HEK293 (cell line): ENCODE results near the gene NELL1.

Experiments
- CTCF ChIA-PET: fragments of 350-600 bp; formaldehyde crosslinking; extraction: SDS; loops from one replicate; lab custom pipeline; 2021; ENCODE audit warnings: antibody characterized with exemption; lab: Yijun Ruan, JAX
- POLR2A ChIA-PET: fragments of 300-600 bp; formaldehyde crosslinking; extraction: SDS; loops from one replicate; lab custom pipeline; 2020; ENCODE audit warnings: antibody characterized with exemption, inconsistent platforms; lab: Yijun Ruan, JAX
- H3K27ac ChIP-seq: fragments of 200-500 bp; sonication (Bioruptor generic); 2 replicates; pipeline ENCODE4 v1.5.1; 2014; ENCODE audit warnings: low read depth, low read length, control low read depth, inconsistent platforms; ENCODE audit errors: extremely low read depth
- H3K36me3 ChIP-seq, 2 experiments: fragments of 200-500 bp in 1 of 2; sonication (Bioruptor generic) in 1 of 2; 1 replicate in 1 of 2; 2 replicates in 1 of 2; pipeline ENCODE4 v1.5.1; 2014 to 2017; ENCODE audit warnings: inconsistent platforms in 2 of 2, low read length in 2 of 2; ENCODE audit not compliant: control insufficient read depth in 2 of 2, insufficient read depth in 1 of 2
- H3K4me1 ChIP-seq: fragments of 200-500 bp; sonication (Bioruptor generic); 2 replicates; pipeline ENCODE4 v1.5.1; 2014; ENCODE audit warnings: mild to moderate bottlenecking, low read length, inconsistent platforms; ENCODE audit not compliant: control insufficient read depth, insufficient read depth
- H3K4me3 ChIP-seq: 2 replicates; pipeline ENCODE4 v1.5.1; 2011; ENCODE audit warnings: low read depth, mild to moderate bottlenecking, control low read depth, low read length, moderate library complexity
- H3K9me3 ChIP-seq: fragments of 200-500 bp; sonication (Bioruptor generic); 2 replicates; pipeline ENCODE4 v1.5.1; 2014; ENCODE audit warnings: low read depth, low read length, inconsistent platforms; ENCODE audit not compliant: control insufficient read depth, insufficient read depth
- EGR2 ChIP-seq: fragments of 450-650 bp; formaldehyde crosslinking; IDR thresholded peaks from 2 replicates; pipeline ENCODE4 v1.5.1; 2016; ENCODE audit warnings: low read depth, missing biosample characterization, missing genetic modification characterization
- HOXA7 ChIP-seq: sonication (generic); formaldehyde crosslinking; IDR thresholded peaks from 2 replicates; pipeline ENCODE4 v1.8.1; 2022; ENCODE audit warnings: missing genetic modification reagents, borderline replicate concordance
- KLF1 ChIP-seq: fragments of 450-650 bp; formaldehyde crosslinking; IDR thresholded peaks from 2 replicates; pipeline ENCODE4 v1.5.1; 2016; ENCODE audit warnings: missing biosample characterization, missing genetic modification characterization
- KLF10 ChIP-seq: fragments of 450-650 bp; IDR thresholded peaks from 2 replicates; pipeline ENCODE4 v1.5.1; 2018; ENCODE audit warnings: missing biosample characterization, mild to moderate bottlenecking, missing genetic modification characterization
- KLF16 ChIP-seq: fragments of 450-650 bp; formaldehyde crosslinking; IDR thresholded peaks from 2 replicates; pipeline ENCODE4 v1.5.1; 2017; ENCODE audit warnings: missing biosample characterization, missing genetic modification characterization
- MYNN ChIP-seq: fragments of 450-650 bp; formaldehyde crosslinking; IDR thresholded peaks from 2 replicates; pipeline ENCODE4 v1.5.1; 2016; ENCODE audit warnings: missing biosample characterization, missing genetic modification characterization, borderline replicate concordance
- OSR2 ChIP-seq: fragments of 450-650 bp; formaldehyde crosslinking; IDR thresholded peaks from 2 replicates; pipeline ENCODE4 v1.5.1; 2016; ENCODE audit warnings: missing biosample characterization, missing genetic modification characterization
- SP2 ChIP-seq: fragments of 450-650 bp; formaldehyde crosslinking; IDR thresholded peaks from 2 replicates; pipeline ENCODE4 v1.5.1; 2016; ENCODE audit warnings: missing biosample characterization, missing genetic modification characterization
- TCF7L2 ChIP-seq: IDR thresholded peaks from 2 replicates; pipeline ENCODE4 v1.6.1; 2011; ENCODE audit warnings: low read depth, mild to moderate bottlenecking, inconsistent platforms, low read length, moderate library complexity, borderline replicate concordance
- ZEB2 ChIP-seq: fragments of 450-650 bp; formaldehyde crosslinking; IDR thresholded peaks from 2 replicates; pipeline ENCODE4 v1.5.1; 2016; ENCODE audit warnings: missing biosample characterization, missing genetic modification characterization
- ZNF132 ChIP-seq: fragments of 450-650 bp; formaldehyde crosslinking; IDR thresholded peaks from 2 replicates; pipeline ENCODE4 v1.5.1; 2017; ENCODE audit warnings: missing biosample characterization, missing genetic modification characterization, borderline replicate concordance
- ZNF157 ChIP-seq: fragments of 450-650 bp; formaldehyde crosslinking; IDR thresholded peaks from 2 replicates; pipeline ENCODE4 v1.5.1; 2016; ENCODE audit warnings: missing biosample characterization, missing genetic modification characterization
- ZNF169 ChIP-seq: fragments of 450-650 bp; formaldehyde crosslinking; IDR thresholded peaks from 2 replicates; pipeline ENCODE4 v1.5.1; 2016; ENCODE audit warnings: missing biosample characterization, missing genetic modification characterization
- ZNF174 ChIP-seq: fragments of 450-650 bp; formaldehyde crosslinking; IDR thresholded peaks from 2 replicates; pipeline ENCODE4 v1.5.0; 2017; ENCODE audit warnings: missing biosample characterization, mild to moderate bottlenecking, missing genetic modification characterization
- ZNF202 ChIP-seq: fragments of 450-650 bp; formaldehyde crosslinking; IDR thresholded peaks from 2 replicates; pipeline ENCODE4 v1.5.1; 2016; ENCODE audit warnings: missing biosample characterization, missing genetic modification characterization, borderline replicate concordance
- ZNF423 ChIP-seq: fragments of 450-650 bp; formaldehyde crosslinking; IDR thresholded peaks from 2 replicates; pipeline ENCODE4 v1.5.1; 2016; ENCODE audit warnings: missing biosample characterization, missing genetic modification characterization
- ZNF473 ChIP-seq: fragments of 450-650 bp; formaldehyde crosslinking; IDR thresholded peaks from 2 replicates; pipeline ENCODE4 v1.5.1; 2017; ENCODE audit warnings: missing biosample characterization, missing genetic modification characterization
- ZNF501 ChIP-seq: fragments of 450-650 bp; formaldehyde crosslinking; IDR thresholded peaks from 2 replicates; pipeline ENCODE4 v1.5.1; 2016; ENCODE audit warnings: missing biosample characterization, missing genetic modification characterization
- ZNF670 ChIP-seq: fragments of 450-650 bp; formaldehyde crosslinking; IDR thresholded peaks from 2 replicates; pipeline ENCODE4 v1.5.1; 2016; ENCODE audit warnings: missing biosample characterization, missing genetic modification characterization, low read depth
- ZNF701 ChIP-seq: fragments of 450-650 bp; formaldehyde crosslinking; IDR thresholded peaks from 2 replicates; pipeline ENCODE4 v1.5.1; 2016; ENCODE audit warnings: missing biosample characterization, missing genetic modification characterization
- ZNF776 ChIP-seq: fragments of 450-650 bp; formaldehyde crosslinking; IDR thresholded peaks from 2 replicates; pipeline ENCODE4 v1.5.0; 2017; ENCODE audit warnings: missing biosample characterization, missing genetic modification characterization, borderline replicate concordance
- TF ChIP-seq, protein P1 (sequence below): fragments of 450-650 bp; formaldehyde crosslinking; IDR thresholded peaks from 2 replicates; pipeline ENCODE4 v1.5.1; 2016; ENCODE audit warnings: missing biosample characterization, missing genetic modification characterization
- TF ChIP-seq, protein P2 (sequence below): fragments of 450-650 bp; IDR thresholded peaks from 2 replicates; pipeline ENCODE4 v1.5.1; 2018; ENCODE audit warnings: missing biosample characterization, missing genetic modification characterization
- TF ChIP-seq, protein P3 (sequence below): fragments of 450-650 bp; formaldehyde crosslinking; IDR thresholded peaks from 2 replicates; pipeline ENCODE4 v1.5.1; 2017; ENCODE audit warnings: missing biosample characterization, missing genetic modification characterization

The NELL1 gene

DNA sequence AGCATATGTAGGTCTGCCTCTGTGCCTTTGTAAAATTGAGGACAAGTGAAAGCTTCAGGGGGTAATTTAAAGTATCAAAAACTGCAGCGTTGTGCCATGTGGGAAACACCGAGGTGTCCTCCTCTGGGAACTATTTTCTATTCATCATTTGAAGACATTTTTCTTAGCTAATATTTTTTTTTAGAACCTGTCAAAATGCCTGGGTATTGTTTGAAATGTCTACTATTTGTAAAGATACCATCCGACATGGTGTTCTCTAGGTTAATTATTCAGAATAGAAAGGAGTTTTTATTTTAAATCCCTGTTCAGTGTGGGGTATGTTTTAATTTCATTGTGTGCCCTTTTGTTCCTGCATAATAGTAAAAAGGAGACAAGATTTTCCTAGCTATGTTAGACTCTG, 490.8 kb downstream of the NELL1 start:
- Histone ChIP-seq H3K36me3 (no peaks in the 10 kb centered on the region), H3K27ac (no peak overlapping the region), H3K4me1 (no peaks in the 10 kb centered on the region), H3K9me3 (no peaks in the 10 kb centered on the region), H3K4me3 (no peak overlapping the region)
- ChIA-PET POLR2A (no interaction called here), CTCF (no interaction called here)
- TF ChIP-seq ZNF423 (tag by site-specific recombination) (no peak), ZNF202 (tag by site-specific recombination) (no peak), KLF16 (tag by site-specific recombination) (no peak), ZNF776 (tag by site-specific recombination) (no peak), MYNN (tag by site-specific recombination) (no peak), ZNF174 (tag by site-specific recombination) (no peak), ZNF169 (tag by site-specific recombination) (no peak), EGR2 (tag by site-specific recombination) (no peak), TCF7L2 (no peak)
- TF ChIP-seq, protein P1, sequence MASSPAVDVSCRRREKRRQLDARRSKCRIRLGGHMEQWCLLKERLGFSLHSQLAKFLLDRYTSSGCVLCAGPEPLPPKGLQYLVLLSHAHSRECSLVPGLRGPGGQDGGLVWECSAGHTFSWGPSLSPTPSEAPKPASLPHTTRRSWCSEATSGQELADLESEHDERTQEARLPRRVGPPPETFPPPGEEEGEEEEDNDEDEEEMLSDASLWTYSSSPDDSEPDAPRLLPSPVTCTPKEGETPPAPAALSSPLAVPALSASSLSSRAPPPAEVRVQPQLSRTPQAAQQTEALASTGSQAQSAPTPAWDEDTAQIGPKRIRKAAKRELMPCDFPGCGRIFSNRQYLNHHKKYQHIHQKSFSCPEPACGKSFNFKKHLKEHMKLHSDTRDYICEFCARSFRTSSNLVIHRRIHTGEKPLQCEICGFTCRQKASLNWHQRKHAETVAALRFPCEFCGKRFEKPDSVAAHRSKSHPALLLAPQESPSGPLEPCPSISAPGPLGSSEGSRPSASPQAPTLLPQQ (tag by site-specific recombination), result no peak
- TF ChIP-seq, protein P2, sequence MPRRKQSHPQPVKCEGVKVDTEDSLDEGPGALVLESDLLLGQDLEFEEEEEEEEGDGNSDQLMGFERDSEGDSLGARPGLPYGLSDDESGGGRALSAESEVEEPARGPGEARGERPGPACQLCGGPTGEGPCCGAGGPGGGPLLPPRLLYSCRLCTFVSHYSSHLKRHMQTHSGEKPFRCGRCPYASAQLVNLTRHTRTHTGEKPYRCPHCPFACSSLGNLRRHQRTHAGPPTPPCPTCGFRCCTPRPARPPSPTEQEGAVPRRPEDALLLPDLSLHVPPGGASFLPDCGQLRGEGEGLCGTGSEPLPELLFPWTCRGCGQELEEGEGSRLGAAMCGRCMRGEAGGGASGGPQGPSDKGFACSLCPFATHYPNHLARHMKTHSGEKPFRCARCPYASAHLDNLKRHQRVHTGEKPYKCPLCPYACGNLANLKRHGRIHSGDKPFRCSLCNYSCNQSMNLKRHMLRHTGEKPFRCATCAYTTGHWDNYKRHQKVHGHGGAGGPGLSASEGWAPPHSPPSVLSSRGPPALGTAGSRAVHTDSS (tag by site-specific recombination), result no peak
- TF ChIP-seq, protein P3, sequence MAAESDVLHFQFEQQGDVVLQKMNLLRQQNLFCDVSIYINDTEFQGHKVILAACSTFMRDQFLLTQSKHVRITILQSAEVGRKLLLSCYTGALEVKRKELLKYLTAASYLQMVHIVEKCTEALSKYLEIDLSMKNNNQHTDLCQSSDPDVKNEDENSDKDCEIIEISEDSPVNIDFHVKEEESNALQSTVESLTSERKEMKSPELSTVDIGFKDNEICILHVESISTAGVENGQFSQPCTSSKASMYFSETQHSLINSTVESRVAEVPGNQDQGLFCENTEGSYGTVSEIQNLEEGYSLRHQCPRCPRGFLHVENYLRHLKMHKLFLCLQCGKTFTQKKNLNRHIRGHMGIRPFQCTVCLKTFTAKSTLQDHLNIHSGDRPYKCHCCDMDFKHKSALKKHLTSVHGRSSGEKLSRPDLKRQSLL (tag by site-specific recombination), result no peak

DNA sequence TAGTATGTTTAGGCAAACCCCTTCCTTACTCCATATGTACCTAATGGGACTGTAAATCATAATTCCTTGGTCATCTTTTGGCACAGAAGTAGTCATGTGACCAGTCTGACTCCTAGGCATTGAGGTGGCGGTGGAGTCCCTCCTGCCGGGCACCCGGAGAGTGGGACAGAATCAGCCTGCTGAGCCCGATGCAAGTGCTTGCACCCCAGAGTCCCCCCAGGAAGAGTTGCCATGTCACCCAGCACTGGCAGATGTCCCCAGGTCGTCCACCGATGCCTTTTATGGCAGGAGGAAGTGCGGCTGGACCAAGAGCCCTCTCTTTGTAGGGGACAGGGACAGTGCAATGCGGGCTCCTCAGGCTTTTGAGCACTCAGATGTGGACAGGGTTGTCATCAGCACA, 500.3 kb downstream of the NELL1 start:
- POLR2A ChIA-PET, result no interaction called here
- no peaks in the 10 kb centered on the region for H3K36me3 ChIP-seq
- no peak overlapping the region for H3K4me3 ChIP-seq
- CTCF ChIA-PET, result no interaction called here
- TF ChIP-seq ZNF670 (tag by site-specific recombination) (no peak), HOXA7 (CRISPR knock-in tag) (no peak)
- no peak overlapping the region for H3K27ac ChIP-seq
- H3K9me3 ChIP-seq, result no peaks in the 10 kb centered on the region
- H3K4me1 ChIP-seq, result no peaks in the 10 kb centered on the region

DNA sequence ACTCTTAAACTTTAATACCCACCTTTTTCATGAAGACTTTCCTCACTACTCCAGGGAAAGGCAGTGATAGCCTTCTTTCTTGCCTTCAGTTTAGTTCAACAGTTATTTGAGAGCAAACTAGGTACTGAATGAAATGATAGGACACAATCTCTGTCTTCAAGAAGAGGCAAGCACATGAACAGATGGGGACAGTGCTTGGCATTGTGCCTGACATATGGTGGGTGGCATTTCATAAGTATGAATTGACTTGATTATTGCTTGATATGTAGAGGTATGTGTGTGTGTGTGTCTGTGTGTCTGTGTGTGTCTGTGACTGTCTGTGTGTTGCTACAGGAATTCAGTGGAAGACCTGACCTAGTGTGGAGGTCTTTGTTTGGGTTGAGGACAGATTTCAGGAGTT, 504.1 kb downstream of the NELL1 start:
- Histone ChIP-seq H3K4me3 (no peak overlapping the region), H3K27ac (no peak overlapping the region), H3K9me3 (no peaks in the 10 kb centered on the region), H3K36me3 (no peaks in the 10 kb centered on the region), H3K4me1 (no peaks in the 10 kb centered on the region)
- ChIA-PET CTCF (no interaction called here), POLR2A (no interaction called here)
- TF ChIP-seq ZNF157 (tag by site-specific recombination) (no peak), ZNF501 (no peak), ZNF473 (tag by site-specific recombination) (no peak), ZEB2 (tag by site-specific recombination) (no peak), SP2 (no peak), KLF10 (tag by site-specific recombination) (no peak), ZNF132 (tag by site-specific recombination) (no peak), ZNF701 (tag by site-specific recombination) (no peak), KLF1 (tag by site-specific recombination) (no peak), OSR2 (tag by site-specific recombination) (no peak)
